ENCODE measurements around the gene COIL.

The COIL gene

DNA sequence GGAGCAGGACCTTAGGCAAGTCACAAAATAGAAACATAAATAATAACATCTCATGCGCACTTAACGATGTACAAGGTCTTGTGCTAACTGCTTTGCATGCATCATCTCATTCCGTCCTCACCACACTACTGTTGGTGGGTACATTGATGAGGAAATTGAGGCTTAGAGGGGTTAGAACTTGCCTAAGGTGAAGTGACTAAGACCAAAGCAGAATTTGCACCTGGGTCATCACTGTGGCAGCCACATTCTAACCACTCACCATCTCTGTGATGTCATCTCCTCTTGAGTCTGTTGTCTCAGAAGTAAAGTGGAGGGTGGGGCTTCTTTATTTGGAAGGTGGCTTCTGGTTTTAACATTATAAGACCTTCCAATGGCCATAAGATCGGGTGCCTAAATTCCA lies 26.6 kb downstream of the COIL start:
- no peak for DNase-seq

DNA sequence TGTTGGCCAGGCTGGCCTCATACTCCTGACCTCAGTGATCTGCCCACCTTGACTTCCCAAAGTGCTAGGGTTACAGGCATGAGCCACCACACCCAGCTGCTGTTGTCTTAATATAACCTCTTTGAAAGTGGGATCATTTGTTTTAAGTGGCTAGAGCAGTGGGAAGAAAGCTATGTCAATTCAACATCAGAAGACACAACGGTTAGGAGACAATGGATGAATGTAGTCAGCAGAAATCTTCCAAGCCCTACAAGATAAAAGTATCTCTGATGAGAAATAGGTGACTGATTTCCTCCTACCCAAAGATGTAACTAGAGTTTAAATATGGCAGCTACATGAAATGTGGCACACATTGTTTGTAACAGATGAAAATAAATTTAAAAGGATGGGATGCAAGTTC lies 27.0 kb downstream of the COIL start:
- DNase-seq = no peak

DNA sequence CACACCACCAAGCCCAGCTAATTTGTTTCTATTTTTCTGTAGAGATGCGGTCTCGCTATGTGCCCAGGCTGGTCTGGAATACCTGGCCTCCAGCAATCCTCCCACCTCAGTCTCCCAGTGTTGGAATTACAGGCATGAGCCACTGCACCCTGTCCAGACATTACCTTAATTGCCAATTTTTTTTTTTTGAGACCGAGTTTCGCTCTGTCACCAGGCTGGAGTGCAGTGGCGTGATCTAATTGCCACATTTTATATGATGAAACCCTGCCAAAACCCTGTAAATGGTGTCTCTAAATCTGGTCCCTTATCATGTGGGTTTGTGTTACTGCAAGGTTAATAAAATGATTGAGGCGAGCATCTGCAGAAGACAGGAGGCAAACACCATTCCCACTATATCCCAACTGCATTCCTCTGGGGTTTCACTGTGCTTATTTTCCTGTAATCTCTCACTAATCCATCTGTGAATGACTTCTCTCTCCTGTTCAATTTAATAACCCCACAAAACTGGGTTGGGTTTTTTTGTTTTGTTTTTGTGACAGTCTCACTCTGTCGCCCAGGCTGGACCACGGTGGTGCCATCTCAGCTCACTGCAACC lies 27.6 kb downstream of the COIL start:
- no peak for DNase-seq

DNA sequence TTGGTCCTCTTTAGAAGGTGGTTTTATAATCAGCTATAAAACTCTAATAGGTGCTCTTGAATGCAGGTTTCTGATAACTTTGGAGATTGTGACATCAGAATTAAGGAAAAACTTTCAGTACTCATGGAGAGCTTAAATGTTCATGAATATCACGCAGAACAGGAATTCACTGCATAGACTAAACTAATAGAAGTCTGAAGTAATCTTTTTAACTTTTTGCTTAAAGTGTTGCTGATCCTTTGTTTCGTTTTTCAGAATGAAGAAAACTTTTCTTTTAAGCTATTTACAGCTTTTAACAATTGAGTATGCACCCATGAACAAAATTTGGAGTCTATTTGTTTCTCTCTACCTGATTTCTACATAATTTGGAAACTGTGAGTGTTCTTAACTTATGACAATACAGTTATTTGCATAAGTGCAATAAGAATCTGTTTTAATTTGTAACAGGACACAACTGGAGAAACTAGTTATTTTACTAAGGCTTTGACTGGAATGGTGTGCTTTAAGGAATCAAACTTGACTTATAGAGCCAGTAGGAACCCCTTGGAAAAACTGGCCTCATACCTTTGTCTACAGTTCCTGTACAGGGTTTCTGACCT lies 30.0 kb downstream of the COIL start:
- DNase-seq = no peak

DNA sequence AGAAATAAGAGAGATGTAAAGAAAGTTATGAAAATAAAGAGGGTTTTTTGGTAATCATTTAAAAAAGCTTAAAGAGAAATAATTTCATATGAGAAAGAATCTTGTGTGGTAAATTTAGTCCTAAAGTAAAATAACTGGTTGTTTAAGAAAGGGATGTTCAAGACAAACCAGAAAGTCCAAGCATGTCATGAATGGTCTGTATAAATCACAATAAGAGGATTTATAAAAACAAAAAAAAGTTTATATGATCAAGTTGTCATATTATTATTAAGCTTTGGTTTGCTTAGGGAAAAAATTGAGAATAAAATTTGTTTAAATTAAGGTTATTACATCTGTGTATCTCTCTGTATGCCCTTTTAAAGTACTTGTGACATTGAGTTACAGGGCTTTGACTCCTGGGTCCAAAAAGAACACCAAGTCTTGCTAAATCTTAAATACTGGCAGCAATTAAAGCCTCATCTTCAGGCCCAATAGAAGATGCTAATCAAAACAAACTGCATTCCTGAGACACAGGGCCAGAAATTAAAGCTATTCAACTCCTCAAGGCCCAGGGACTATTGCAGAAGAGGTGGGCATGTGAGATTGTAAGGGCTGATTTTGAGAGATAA lies 31.4 kb downstream of the COIL start:
- no peak for DNase-seq

DNA sequence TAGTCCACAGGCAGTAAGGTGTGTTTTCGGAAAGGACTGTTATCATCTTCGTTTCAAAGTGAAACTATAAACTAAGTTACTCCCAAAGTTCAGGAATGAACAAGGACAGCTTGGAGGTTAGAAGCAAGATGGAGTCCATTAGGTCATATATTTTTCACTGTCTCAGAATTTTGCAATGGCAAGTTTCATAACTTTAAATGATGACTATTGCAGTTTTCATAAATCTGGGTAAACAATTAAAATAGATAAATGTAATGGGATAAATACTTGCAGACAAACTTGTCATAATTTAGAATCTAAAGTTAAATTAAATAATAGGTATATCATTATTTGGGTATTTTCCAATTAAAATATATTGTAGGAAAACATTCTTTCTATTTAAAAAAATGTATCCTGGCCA lies 32.3 kb downstream of the COIL start:
- DNase-seq = no peak

DNA sequence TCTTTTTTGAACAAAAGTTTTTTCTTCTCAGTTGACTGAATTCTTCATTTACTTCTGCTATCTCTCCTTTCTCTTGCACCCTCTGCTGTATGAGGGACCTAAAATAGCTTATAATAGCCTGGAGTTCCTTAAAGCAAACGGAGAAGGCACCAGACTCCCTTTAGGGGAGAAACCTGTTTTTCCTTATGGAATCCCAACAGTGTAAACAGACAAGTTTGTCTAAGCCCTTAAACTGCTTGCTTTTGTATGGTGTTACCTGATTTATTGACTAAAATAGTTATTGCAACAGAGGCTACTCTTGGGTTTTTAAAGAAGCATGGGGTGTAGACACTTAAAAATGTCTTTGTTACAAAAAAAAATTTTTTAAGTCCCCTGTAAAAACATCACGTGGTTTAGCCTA lies 34.1 kb downstream of the COIL start:
- DNase-seq = no peak

DNA sequence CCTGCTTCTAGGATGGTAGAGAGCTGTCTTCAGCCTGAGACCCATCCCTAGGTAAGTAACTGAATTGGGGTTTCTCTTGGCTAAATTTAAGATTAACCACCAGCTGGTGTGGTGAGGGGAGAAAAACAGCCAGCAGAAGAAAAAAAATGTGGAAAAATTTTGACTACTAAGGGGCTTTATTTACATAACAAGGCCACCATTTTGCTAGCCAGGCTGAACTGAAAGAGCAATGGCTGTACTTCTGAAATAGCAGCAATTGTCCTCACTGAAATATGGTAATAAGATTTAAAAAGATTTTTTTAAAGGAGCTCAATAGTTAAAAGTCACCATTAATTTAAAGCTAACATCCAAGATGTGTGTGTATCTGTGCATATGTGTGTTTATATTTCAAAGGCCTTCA lies 34.6 kb downstream of the COIL start:
- no peak for DNase-seq

DNA sequence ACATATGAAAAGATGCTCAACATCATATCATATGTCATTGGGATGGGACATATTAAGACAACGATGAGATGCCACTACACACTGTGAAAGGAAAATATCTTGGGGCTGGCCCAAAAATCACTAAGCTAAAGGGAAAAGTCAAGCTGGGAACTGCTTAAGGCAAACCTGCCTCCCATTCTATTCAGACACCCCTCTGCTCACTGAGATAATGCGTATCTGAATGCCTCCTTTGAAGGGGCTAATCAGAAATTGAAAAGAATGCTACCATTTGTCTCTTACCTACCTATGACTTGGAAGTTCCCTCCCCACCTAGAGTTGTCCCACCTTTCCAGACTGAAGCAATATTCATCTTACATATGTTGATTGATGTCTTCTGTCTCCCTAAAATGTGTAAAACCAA lies 35.8 kb downstream of the COIL start:
- DNase-seq = no peak

DNA sequence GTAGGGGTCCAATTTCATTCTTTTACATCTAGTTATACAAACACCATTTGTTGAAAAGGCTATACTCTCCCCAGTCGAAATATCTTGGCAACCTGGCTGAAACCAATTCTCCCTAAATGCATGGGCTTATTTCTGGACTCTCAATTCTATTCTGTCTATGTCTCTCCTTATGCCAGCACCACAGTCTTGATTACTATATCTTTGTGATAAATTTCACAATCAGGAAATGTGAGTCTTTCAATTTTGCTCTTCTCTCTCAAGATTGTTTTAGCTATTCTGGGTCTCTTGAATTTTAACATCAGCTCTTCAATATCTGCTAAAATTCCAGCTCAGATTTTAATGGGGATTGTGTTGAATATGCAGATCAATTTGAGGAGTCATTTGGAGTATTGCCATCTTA lies 41.1 kb downstream of the COIL start:
- peak in 1 of 2 donors; percentile 36 for DNase-seq

DNA sequence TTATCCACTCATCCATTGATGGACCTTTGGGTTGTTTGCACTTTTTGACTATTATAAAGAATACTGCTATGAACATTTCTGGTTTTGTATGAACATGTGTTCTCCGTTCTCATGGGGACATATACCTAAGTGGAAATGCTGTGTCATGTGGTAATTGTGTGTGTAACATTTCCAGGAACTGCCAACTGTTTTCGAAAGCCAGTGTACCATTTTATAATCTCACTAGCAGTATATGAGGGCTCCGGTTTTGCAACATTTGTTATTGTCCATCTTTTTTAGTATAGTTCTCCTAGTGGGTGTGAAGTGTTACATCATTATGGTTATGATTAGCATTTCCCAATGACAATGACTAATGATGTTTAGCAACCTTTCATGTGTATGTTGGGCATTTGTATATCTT lies 41.9 kb downstream of the COIL start:
- peak; percentile 89 to 100 for DNase-seq

DNA sequence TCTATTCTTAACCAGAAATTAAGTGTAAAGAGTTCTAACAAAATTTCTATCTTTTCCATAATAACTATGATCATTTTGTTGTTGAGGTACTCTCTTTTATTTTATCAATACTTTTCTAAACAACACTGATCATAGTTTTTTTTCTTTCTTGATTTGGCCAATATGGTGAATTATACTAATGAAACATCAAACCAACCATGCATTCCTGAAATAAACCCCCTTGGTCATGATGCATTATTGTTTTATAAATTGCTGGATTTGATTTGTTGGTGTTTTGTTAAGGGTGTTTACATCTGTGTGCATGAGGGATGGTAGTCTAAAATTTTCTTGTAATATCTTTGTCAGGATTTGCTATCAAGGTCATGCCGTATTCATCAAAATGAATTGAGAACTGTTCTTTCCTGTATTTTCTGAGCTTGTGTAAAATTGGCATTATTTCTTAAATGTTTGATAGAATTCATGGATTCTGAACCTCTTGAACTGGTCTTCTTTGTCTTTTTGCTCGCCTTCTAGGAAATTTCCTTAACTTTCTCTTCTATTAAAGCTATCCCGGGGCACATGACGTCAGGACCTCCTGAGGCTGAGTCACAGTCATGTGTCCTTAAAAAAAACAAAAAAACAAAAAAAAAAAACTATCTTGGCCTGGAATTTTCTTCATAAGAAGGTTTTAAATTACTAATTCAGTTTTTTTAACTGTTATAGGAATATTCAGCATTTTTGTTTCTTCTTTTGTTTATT lies 43.1 kb downstream of the COIL start:
- peak; percentile 73 to 80 for DNase-seq

DNA sequence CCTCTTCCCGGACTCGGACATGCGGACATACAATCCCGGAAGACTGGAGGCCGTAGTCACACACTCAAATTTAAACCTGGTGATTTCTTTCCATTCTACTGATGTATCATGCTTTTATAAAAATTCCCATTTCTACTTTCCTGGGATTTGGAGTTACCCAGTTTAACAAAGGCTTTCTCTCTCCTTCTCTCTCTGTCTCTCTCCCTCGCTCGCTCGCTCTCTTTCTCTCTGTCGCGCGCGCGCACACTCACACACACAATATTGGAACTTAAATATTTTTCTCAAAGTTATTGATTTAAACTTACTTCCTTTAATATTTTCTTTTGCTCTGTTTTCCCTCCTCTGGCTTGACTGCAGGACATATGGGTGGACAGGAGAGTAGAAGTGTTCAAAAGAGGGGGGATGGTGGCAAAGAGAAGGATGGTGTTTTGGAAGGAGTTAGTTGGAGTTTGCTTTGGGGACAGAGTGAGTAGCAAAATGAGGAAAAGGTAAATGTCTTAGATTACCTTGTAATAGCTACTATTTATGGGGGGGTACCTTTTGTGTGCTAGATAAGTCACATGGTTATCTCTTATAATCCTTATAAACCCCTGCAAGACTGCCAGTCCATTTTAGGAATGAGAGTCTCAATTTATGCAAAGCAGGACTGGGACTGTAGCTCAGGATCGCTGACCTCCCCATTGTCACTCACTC lies 46.1 kb downstream of the COIL start:
- DNase-seq = no peak

DNA sequence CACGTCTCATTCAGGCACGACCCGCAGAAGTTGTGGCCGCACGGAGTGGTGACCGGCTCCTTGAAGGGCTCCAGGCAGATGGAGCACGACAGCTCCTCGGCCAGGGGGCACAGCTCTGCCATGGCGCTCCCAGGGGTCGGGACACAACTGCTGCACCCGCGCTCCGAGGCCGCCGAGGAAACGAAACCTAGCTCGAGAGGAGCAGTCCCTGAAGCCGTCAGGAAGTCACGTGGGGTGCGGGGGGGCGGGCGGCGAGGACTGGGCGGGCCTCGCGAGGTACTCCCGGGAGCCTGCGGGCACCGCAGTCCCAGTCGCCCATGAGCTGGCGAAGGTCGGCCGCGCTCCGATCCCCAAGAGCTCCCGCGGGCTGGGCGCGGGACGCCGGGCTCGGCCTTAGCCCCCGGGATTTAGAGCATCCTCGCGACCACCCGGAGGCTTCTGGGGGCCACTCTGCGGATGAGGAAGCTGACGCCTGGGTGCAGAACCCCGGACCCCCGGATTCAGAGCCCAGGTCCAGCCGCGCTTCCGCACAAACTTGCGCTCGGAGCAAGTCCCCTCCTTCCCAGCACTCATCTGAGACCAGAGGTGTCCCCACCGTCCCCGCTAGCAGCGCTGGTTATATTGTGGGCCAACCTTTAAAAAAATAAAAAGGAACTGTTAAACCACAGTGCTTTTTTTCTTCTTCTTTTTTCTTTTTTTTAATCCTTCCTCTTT lies 46.8 kb downstream of the COIL start, which contains the start of gene TRIM25:
Gene TRIM25, minus strand, starts transcription at position 183 of the 714 bp plus-strand sequence. Its CDS starts 61 bp downstream, at position 122.
- DNase-seq = peak; percentile 90 to 94

DNA sequence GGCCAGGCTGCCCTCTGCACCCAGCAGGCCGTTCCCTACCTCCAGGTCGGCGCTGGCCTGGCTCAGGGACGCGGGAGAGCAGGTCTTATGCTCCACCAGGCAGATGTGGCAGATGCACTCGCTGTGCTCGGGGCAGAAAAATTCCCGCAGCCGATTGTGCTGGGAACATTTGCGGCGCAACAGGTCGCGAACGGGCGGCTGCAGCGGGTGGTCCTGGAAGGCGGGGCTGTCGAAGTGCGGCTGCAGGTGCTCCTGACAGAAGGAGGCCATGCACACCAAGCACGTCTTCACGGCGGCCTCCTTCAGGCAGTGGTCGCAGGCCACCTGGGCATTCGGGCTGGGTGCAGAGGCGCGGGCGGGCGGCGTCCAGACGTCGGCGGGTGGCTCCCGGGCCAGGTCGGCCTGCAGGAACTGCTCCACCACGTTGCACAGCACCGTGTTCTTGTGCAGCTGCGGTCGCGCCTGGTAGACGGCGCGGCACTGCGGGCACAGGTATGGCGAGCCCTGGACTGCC lies 47.4 kb downstream of the COIL start:
- DNase-seq = no peak

DNA sequence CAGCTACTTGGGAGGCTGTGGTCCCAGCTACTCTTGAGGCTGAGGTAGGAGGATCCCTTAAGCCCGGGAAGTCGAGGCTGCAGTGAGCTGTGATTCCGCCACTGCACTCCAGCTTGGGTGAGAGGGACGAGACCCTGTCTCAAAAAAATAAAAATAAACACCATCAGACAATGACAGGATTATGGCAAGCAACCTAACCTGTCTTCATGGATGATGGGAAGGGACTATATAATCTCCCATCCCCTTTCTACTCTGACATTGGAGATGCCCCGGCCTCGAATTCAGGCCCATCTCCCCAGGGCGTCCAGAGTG lies 47.9 kb downstream of the COIL start:
- DNase-seq = no peak

DNA sequence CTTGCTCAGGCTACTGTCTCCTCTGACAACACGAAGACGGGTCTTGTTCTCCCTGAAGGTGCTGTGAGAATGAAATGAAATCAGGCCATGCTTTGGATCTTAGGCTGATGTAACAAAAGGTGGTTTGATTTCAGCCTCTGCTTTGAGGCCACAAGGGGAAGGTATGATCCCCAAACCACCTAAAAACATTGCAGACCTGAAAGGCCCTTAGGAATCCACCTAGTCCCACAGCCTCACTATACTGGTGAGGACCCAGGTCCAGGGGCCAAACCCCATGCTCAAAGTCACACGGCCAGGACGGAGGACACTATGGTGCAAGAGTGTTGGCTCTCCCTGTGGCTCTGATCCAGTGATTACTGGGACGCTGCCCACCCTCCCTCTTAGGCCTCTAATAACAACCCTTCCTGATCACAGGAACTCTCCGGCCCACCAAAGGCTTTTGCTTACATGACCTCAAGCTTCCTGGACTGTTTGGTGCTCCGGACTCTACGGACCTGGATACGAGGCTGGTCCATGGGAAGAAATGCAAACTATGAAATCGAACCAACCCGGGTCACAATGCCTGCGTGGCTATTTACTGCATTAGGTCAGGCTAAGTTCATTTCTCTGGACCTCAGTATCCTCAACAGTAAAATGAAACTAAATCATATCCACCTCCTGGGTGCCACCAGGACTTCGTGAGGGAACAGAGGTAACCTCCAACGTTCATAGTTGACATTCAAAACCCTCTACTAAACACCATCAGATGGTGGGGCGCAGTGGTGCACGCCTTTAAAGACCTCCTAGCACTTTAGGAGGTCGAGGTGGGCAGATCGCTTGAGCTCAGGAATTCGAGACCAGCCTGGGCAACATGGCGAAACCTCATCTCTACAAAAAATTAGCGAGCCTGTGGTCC lies 48.5 kb downstream of the COIL start:
- peak; percentile 6 to 22 for DNase-seq

DNA sequence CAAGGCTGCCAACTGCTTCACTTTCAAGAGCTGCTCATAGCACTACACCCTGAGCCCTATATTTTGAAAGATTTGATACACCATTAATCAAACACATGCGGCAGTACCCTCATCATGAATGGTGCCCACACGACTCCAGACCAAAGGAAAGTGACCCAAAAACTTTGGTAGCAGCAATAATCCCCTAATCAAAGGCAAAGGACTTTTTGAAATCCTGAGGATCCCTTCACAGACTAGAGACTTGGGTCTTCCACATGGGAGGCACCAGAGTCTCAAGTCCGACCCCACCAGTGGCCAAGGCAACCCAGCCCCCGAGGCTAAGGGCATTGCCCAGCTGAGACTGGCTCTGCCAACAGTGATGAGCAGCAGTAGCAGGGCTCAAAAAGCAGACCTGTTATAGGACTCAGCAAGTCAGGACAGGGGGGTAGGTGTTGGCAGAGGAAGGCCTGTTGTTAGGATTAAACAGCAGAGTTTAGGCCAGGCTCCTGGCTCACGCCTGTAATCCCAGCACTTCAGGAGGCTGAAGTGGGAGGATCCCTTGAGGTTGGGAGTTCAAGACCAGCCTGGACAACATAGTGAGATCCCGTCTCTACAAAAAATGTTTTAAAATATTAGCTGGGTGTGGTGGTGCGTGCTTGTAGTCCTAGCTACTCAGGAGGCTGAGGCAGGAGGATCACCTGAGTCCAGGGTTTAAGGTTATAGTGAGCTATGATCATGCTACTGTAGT lies 50.2 kb downstream of the COIL start:
- DNase-seq = no peak

DNA sequence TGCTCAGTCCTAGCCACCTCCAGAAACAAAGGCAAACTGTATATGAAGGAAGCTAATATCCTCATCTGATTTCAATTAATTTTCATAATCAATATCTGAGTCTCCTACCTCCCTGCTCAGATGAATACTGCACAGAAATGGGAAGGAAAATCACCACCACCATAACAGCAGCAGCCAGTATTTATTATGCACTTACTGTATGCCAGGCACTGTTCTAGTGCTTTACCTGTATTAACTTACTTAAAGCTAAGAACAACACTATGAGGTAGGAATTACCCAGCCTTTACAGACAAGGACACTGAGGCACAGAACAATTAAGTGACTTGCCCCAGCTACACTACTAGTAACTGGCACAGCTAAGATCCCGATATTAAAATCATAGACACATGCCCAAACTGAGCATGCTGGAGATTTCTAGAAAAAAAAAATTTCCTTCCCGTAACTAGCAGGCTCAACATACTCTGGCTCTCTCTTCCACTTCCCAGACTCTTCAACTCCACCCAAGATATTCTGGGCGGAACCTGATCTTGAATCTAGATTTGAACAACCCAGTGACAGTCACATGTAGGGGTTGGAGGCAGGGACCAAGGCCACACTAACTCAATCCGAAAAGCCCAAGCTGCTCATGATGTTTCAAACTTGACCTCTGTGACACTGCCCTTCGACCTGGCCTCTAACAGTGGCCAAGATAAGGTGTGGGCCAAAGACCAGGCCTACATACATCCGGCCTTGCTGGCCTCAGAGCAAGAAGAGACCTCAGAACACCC lies 50.9 kb downstream of the COIL start:
- DNase-seq = peak; percentile 74 to 83

All from inflammatory macrophage (primary cell).